Suprapubic skin (tissue), 4 donors: ENCODE results near the gene MPPE1.

Experiments
- POLR2A ChIP-seq, 2 donors: fragments of 450-650 bp; IDR thresholded peaks; one replicate each; pipeline ENCODE4 v1.6.1; 2017; ENCODE audit warnings: antibody characterized with exemption in 2 of 2, mild to moderate bottlenecking in 2 of 2, moderate library complexity in 2 of 2
- POLR2AphosphoS5 ChIP-seq, 3 donors: sonication (generic); formaldehyde crosslinking; IDR thresholded peaks; one replicate each; pipeline ENCODE4 v1.6.1; 2017; ENCODE audit warnings: antibody characterized with exemption in 3 of 3
- TF ChIP-seq, protein P1 (sequence below), 2 donors: fragments of 200-600 bp in 1 of 2; fragments of 450-650 bp in 1 of 2; sonication (generic) in 1 of 2; IDR thresholded peaks; one replicate each; pipeline ENCODE4 v1.5.1; 2016 to 2019; ENCODE audit warnings: antibody characterized with exemption in 2 of 2, mild to moderate bottlenecking in 1 of 2, moderate library complexity in 1 of 2

DNA sequence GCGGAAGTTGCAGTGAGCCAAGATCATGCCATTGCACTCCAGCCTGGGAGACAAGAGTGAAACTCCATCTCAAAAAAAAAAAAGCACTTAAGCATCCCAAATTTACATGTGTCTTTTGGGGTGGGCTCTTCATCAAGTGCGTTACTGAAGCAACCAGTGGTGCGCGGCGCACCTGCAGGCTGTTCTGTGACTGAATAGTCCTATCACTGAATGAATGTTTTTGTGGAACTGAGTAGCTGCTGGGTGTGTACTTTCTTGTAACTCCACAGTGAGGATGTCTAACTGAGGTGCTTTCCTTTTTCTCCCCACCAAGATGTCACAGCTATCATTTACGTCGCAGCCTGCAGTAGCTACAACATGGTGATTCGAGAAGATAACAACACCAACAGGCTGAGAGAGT is 39.9 kb downstream of the MPPE1 start:
- TF ChIP-seq, protein P1, sequence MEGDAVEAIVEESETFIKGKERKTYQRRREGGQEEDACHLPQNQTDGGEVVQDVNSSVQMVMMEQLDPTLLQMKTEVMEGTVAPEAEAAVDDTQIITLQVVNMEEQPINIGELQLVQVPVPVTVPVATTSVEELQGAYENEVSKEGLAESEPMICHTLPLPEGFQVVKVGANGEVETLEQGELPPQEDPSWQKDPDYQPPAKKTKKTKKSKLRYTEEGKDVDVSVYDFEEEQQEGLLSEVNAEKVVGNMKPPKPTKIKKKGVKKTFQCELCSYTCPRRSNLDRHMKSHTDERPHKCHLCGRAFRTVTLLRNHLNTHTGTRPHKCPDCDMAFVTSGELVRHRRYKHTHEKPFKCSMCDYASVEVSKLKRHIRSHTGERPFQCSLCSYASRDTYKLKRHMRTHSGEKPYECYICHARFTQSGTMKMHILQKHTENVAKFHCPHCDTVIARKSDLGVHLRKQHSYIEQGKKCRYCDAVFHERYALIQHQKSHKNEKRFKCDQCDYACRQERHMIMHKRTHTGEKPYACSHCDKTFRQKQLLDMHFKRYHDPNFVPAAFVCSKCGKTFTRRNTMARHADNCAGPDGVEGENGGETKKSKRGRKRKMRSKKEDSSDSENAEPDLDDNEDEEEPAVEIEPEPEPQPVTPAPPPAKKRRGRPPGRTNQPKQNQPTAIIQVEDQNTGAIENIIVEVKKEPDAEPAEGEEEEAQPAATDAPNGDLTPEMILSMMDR (IDR thresholded peaks at IDR 0.05): no peak
- TF ChIP-seq POLR2A (IDR thresholded peaks at IDR 0.05) (no peak), POLR2AphosphoS5 (IDR thresholded peaks at IDR 0.05) (no peak)
